Right lobe of liver (tissue), 6 donors: Measurements from ENCODE around the gene CELF2. TPM values are rescaled to one million over a fixed set of nuclear protein-coding genes. Genes with fewer than 3 reads are reported as not detected.

ENCODE experiments used
- ATAC-seq, 4 donors: fragments of 200-7000 bp; cut with Tn5 transposase; one replicate each; pipeline ENCODE4 v1.9.1; 2020; ENCODE audit warnings: mild to moderate bottlenecking in 4 of 4, moderate library complexity in 4 of 4
- DNase-seq, 3 donors: peaks; one replicate each; pipeline ENCODE4 v3.0.0-alpha.2; 2020
- H3K27ac ChIP-seq, 3 donors: fragments of 200-600 bp; one replicate each; pipeline ENCODE4 v1.8.0; 2022
- H3K27me3 ChIP-seq, 2 donors: fragments of 200-600 bp; one replicate each; pipeline ENCODE4 v1.8.0; 2022
- H3K36me3 ChIP-seq, 4 donors: fragments of 200-600 bp; sonication (generic) in 1 of 4; one replicate each; pipeline versions ENCODE4 v1.5.1 to v1.8.0; 2017 to 2022; ENCODE audit warnings: control low read depth in 1 of 4
- H3K4me1 ChIP-seq, 4 donors: fragments of 200-600 bp; sonication (generic) in 1 of 4; one replicate each; pipeline versions ENCODE4 v1.5.1 to v1.8.0; 2017 to 2022; ENCODE audit warnings: control low read depth in 1 of 4
- H3K4me3 ChIP-seq, 3 donors: fragments of 200-600 bp; one replicate each; pipeline ENCODE4 v1.8.0; 2022
- H3K9me3 ChIP-seq, 4 donors: fragments of 200-600 bp; sonication (generic) in 1 of 4; one replicate each; pipeline versions ENCODE4 v1.5.1 to v1.8.0; 2017 to 2022; ENCODE audit warnings: control low read depth in 1 of 4
- CTCF ChIP-seq, 4 donors: fragments of 200-600 bp in 3 of 4; fragments of 450-650 bp in 1 of 4; IDR thresholded peaks; one replicate each; pipeline versions ENCODE4 v1.5.1 to v1.8.0; 2016 to 2022; ENCODE audit warnings: antibody characterized with exemption in 4 of 4, mild to moderate bottlenecking in 2 of 4
- POLR2A ChIP-seq: fragments of 450-650 bp; IDR thresholded peaks from one replicate; pipeline ENCODE4 v1.6.1; 2017; ENCODE audit warnings: antibody characterized with exemption, mild to moderate bottlenecking
- WGBS: methylation state at CpG from one replicate; pipeline ENCODE4 v1.1.6; 2018; ENCODE audit warnings: low coverage, low lambda C conversion rate; ENCODE audit not compliant: insufficient coverage; ENCODE audit errors: missing lambda C conversion rate; 5-methylcytosine and 5-hydroxymethylcytosine counted together
- intact Hi-C, 2 donors: fragments of 100-400 bp; cut with DNase I; formaldehyde crosslinking; loops; one replicate each; pipeline versions ENCODE4 v1.11.2 to v1.14.1; 2022
- total RNA-seq, 6 experiments: library from RNA; depleted of rRNA in 2 of 6; stranded (reverse); fragments of >200 nt in 2 of 6; fragmentation: NEBNext Ultra II Directional in 3 of 6; extraction: Animal tissue kit (Norgen Biotek cat#: 25700) in 3 of 6; gene quantifications; one replicate each; pipeline versions ENCODE4 v1.1.0 to v1.2.4, GENCODE V29; 2016 to 2023
- donor health status: DM: no; HTN: yes; CAD: no.
- donor health status: DM: no; HTN: no; CAD: no.
- donor health status: DM: no; HTN: no; CAD: no.
- donor health status: DM: no; HTN: yes; CAD: no.
- donor health status: DM: no; HTN: yes; CAD: no.

CELF2 gene
- total RNA-seq, 6 experiments from 2014 or later, result 2.4 to 6.2 (median 3.7) TPM

- Histone ChIP-seq H3K9me3 (no peaks in the 10 kb centered on the region), H3K4me1 (peaks cover 0 to 5% (median 0%) of the 10 kb centered on the region in 4 donors), H3K27ac (peak overlapping the region; percentile 53 to 82 (median 78)), H3K27me3 (no peaks in the 10 kb centered on the region), H3K4me3 (peak overlapping the region; percentile 40 to 53 (median 41)), H3K36me3 (no peaks in the 10 kb centered on the region)
- no peak for TF ChIP-seq POLR2A
- TF ChIP-seq CTCF (IDR thresholded peaks at IDR 0.05), result peak in 3 of 4 donors; percentile 16 to 26 (median 21)
- intact Hi-C loops, result no loop called here
- peak; percentile 29 to 46 (median 38) for ATAC-seq
- peak in 2 of 3 donors; percentile 31 to 61 for DNase-seq
- WGBS, result 6% methylated on average over 15 of the region's 44 CpGs
Measured at GRCh38 chr10:11165591-11166543, 148.2 kb downstream of the CELF2 start.

GRCh38 chr10:11166550-11166949, 148.9 kb downstream of the CELF2 start:
- ATAC-seq (no peak), DNase-seq (no peak)
- no peaks in the 10 kb centered on the region for H3K9me3 ChIP-seq
- WGBS, result 35% methylated on average over 5 of the region's 5 CpGs
- H3K27me3 ChIP-seq, result no peaks in the 10 kb centered on the region
- TF ChIP-seq CTCF (IDR thresholded peaks at IDR 0.05), result no peak
- TF ChIP-seq POLR2A, result no peak
- peaks cover 0 to 5% (median 0%) of the 10 kb centered on the region in 4 donors for H3K4me1 ChIP-seq
- H3K4me3 ChIP-seq, result peak overlapping the region; percentile 40 to 53 (median 41)
- H3K27ac ChIP-seq, result peak overlapping the region; percentile 0 to 82 (median 78)
- intact Hi-C loops, result no loop called here
- no peaks in the 10 kb centered on the region for H3K36me3 ChIP-seq

GRCh38 chr10:11167233-11167966, 149.7 kb downstream of the CELF2 start:
- DNase-seq, result no peak
- WGBS, result 33% methylated on average over 7 of the region's 7 CpGs
- H3K27me3 ChIP-seq, result no peaks in the 10 kb centered on the region
- H3K27ac ChIP-seq, result peak overlapping the region in 1 of 3 donors; percentile 82
- no peak for ATAC-seq
- TF ChIP-seq CTCF (IDR thresholded peaks at IDR 0.05) (no peak), POLR2A (no peak)
- H3K4me3 ChIP-seq, result peak overlapping the region; percentile 3 to 53 (median 40)
- H3K9me3 ChIP-seq, result no peaks in the 10 kb centered on the region
- no peaks in the 10 kb centered on the region for H3K36me3 ChIP-seq
- peaks cover 0 to 5% (median 0%) of the 10 kb centered on the region in 4 donors for H3K4me1 ChIP-seq
- intact Hi-C loops, result no loop called here

GRCh38 chr10:11168423-11169090, 150.9 kb downstream of the CELF2 start:
- H3K27ac ChIP-seq, result no peak overlapping the region
- no peak overlapping the region for H3K4me3 ChIP-seq
- no peak for ATAC-seq
- no peak for TF ChIP-seq POLR2A
- TF ChIP-seq CTCF (IDR thresholded peaks at IDR 0.05), result no peak
- WGBS, result 24% methylated on average over 6 of the region's 6 CpGs
- H3K4me1 ChIP-seq, result peaks cover 0 to 5% (median 0%) of the 10 kb centered on the region in 4 donors
- H3K27me3 ChIP-seq, result no peaks in the 10 kb centered on the region
- intact Hi-C loops, result no loop called here
- H3K9me3 ChIP-seq, result no peaks in the 10 kb centered on the region
- DNase-seq, result no peak
- H3K36me3 ChIP-seq, result no peaks in the 10 kb centered on the region
